Natural killer cell (primary cell): ENCODE results near the gene MED13L. TPM values are rescaled to one million over a fixed set of nuclear protein-coding genes. Genes with fewer than 3 reads are reported as not detected.

Experiments used
- ATAC-seq, 3 donors: fragments of 150-1000 bp in 2 of 3; fragments of 200-7000 bp in 1 of 3; cut with Tn5 transposase; 1 replicate in 1 of 3; 2 replicates in 2 of 3; pipeline ENCODE4 v1.10.0; 2021; ENCODE audit warnings: mild to moderate bottlenecking in 2 of 3, moderate library complexity in 2 of 3
- DNase-seq, 2 donors: peaks; one replicate each; pipeline versions ENCODE4 v3.0.0 to v3.0.0-alpha.2; 2013 to 2021; ENCODE audit warnings: mixed read lengths in 1 of 2
- H3K27ac ChIP-seq: one replicate; pipeline ENCODE4 v1.5.1; 2013; ENCODE audit warnings: mild to moderate bottlenecking, low read length
- H3K27me3 ChIP-seq: one replicate; pipeline ENCODE4 v1.6.1; 2013; ENCODE audit warnings: low read length; ENCODE audit not compliant: control insufficient read depth, insufficient read depth
- H3K36me3 ChIP-seq: one replicate; pipeline ENCODE4 v1.6.1; 2013; ENCODE audit warnings: low read length; ENCODE audit not compliant: control insufficient read depth, insufficient read depth
- H3K4me1 ChIP-seq: one replicate; pipeline ENCODE4 v1.6.1; 2013; ENCODE audit warnings: low read length; ENCODE audit not compliant: control insufficient read depth, insufficient read depth
- H3K4me3 ChIP-seq: one replicate; pipeline ENCODE4 v1.5.1; 2013; ENCODE audit warnings: low read length
- H3K9me3 ChIP-seq: one replicate; pipeline ENCODE4 v1.6.1; 2013; ENCODE audit warnings: low read length; ENCODE audit not compliant: control insufficient read depth, insufficient read depth
- H3K27ac Mint-ChIP-seq, 2 donors: one replicate each; pipeline ENCODE4 v1.8.0; 2022; ENCODE audit warnings: mild to moderate bottlenecking in 2 of 2, mixed read lengths in 2 of 2, moderate library complexity in 1 of 2
- H3K27me3 Mint-ChIP-seq, 2 donors: one replicate each; pipeline ENCODE4 v1.8.0; 2022; ENCODE audit warnings: low read depth in 2 of 2, mixed read lengths in 2 of 2
- H3K36me3 Mint-ChIP-seq: one replicate; pipeline ENCODE4 v1.8.0; 2022; ENCODE audit warnings: mixed read lengths
- H3K4me1 Mint-ChIP-seq, 2 donors: one replicate each; pipeline ENCODE4 v1.8.0; 2022; ENCODE audit warnings: mixed read lengths in 2 of 2
- H3K4me3 Mint-ChIP-seq: one replicate; pipeline ENCODE4 v1.8.0; 2022; ENCODE audit warnings: mild to moderate bottlenecking, moderate library complexity, mixed read lengths
- H3K9me3 Mint-ChIP-seq, 2 donors: one replicate each; pipeline ENCODE4 v1.8.0; 2022; ENCODE audit warnings: mixed read lengths in 2 of 2
- CTCF ChIP-seq: fragments of 200-600 bp; IDR thresholded peaks from one replicate; pipeline ENCODE4 v1.8.0; 2022; ENCODE audit warnings: antibody characterized with exemption
- WGBS: methylation state at CpG from one replicate; pipeline ENCODE4 v1.1.7; 2013; ENCODE audit warnings: missing lambda C conversion rate; ENCODE audit not compliant: insufficient coverage; 5-methylcytosine and 5-hydroxymethylcytosine counted together
- intact Hi-C: fragments of 100-400 bp; cut with micrococcal nuclease; formaldehyde crosslinking; loops from one replicate; pipeline ENCODE4 v1.14.2; 2022
- total RNA-seq, 4 donors: library from RNA; stranded (reverse); fragments of 120-200 nt in 1 of 4; gene quantifications; one replicate each; pipeline versions ENCODE4 v1.2.3 to v1.2.4, GENCODE V29; 2013 to 2022

The MED13L gene
- total RNA-seq, 3 donors from 2014 or later (not counting 1 experiment from before 2014, with no cell fraction given), result 237 to 316 (median 240) TPM

GRCh38 chr12:116122628-116123027 lies 154.9 kb downstream of the MED13L start:
- H3K4me3 ChIP-seq, result no peak overlapping the region
- H3K36me3 ChIP-seq, result no peaks in the 10 kb centered on the region
- H3K9me3 Mint-ChIP-seq, result no peaks in the 10 kb centered on the region
- H3K27me3 ChIP-seq, result no peaks in the 10 kb centered on the region
- no peaks in the 10 kb centered on the region for H3K36me3 Mint-ChIP-seq
- H3K4me1 Mint-ChIP-seq, result peaks cover 56 to 68% of the 10 kb centered on the region in 2 donors
- no peak overlapping the region for H3K27ac ChIP-seq
- no peak for TF ChIP-seq CTCF
- no peaks in the 10 kb centered on the region for H3K9me3 ChIP-seq
- no peak overlapping the region for H3K4me3 Mint-ChIP-seq
- peaks cover 5% of the 10 kb centered on the region for H3K4me1 ChIP-seq
- DNase-seq (no peak), ATAC-seq (no peak)
- no peaks in the 10 kb centered on the region for H3K27me3 Mint-ChIP-seq
- intact Hi-C loops, result no loop called here
- WGBS, result 89% methylated on average over 3 of the region's 3 CpGs
- H3K27ac Mint-ChIP-seq, result no peak overlapping the region

- Mint-ChIP-seq H3K36me3 (no peaks in the 10 kb centered on the region), H3K4me3 (no peak overlapping the region), H3K4me1 (peaks cover 58 to 61% of the 10 kb centered on the region in 2 donors), H3K9me3 (no peaks in the 10 kb centered on the region), H3K27me3 (no peaks in the 10 kb centered on the region), H3K27ac (peak overlapping the region in 1 of 2 donors; percentile 44)
- no peak for TF ChIP-seq CTCF
- H3K36me3 ChIP-seq, result no peaks in the 10 kb centered on the region
- ATAC-seq (no peak), DNase-seq (no peak)
- H3K27ac ChIP-seq, result no peak overlapping the region
- 37% methylated on average over 2 of the region's 2 CpGs for WGBS
- no peaks in the 10 kb centered on the region for H3K9me3 ChIP-seq
- peaks cover 5% of the 10 kb centered on the region for H3K4me1 ChIP-seq
- no peaks in the 10 kb centered on the region for H3K27me3 ChIP-seq
- no peak overlapping the region for H3K4me3 ChIP-seq
- intact Hi-C loops, result no loop called here
Observed at GRCh38 chr12:116121453-116121871, 156.0 kb downstream of the MED13L start.

- Histone ChIP-seq H3K4me1 (peaks cover 3% of the 10 kb centered on the region), H3K36me3 (no peaks in the 10 kb centered on the region), H3K27ac (no peak overlapping the region), H3K4me3 (no peak overlapping the region), H3K27me3 (no peaks in the 10 kb centered on the region), H3K9me3 (no peaks in the 10 kb centered on the region)
- Mint-ChIP-seq H3K4me3 (no peak overlapping the region), H3K27me3 (no peaks in the 10 kb centered on the region), H3K4me1 (peaks cover 52 to 58% of the 10 kb centered on the region in 2 donors), H3K27ac (no peak overlapping the region), H3K9me3 (no peaks in the 10 kb centered on the region), H3K36me3 (no peaks in the 10 kb centered on the region)
- WGBS, result 100% methylated on average over 1 of the region's 5 CpGs
- no peak for ATAC-seq
- no peak for DNase-seq
- intact Hi-C loops, result no loop called here
- TF ChIP-seq CTCF, result no peak
Observed at GRCh38 chr12:116116650-116117424, 160.7 kb downstream of the MED13L start.
